ENCODE data around the gene CFAP97.

Gene CFAP97

GRCh38 chr4:185196437-185196836 lies 7.4 kb downstream of the CFAP97 start:
- no peak for DNase-seq

GRCh38 chr4:185194924-185195888 lies 8.6 kb downstream of the CFAP97 start:
- no peak for DNase-seq

GRCh38 chr4:185192059-185192458 lies 11.7 kb downstream of the CFAP97 start:
- DNase-seq: no peak

GRCh38 chr4:185190306-185190856 lies 13.4 kb downstream of the CFAP97 start:
- peak; percentile 72 for DNase-seq

GRCh38 chr4:185189606-185190305 lies 14.0 kb downstream of the CFAP97 start:
- peak; percentile 49 for DNase-seq

GRCh38 chr4:185186769-185187168 lies 17.0 kb downstream of the CFAP97 start:
- DNase-seq: no peak

GRCh38 chr4:185183622-185184281 lies 20.0 kb downstream of the CFAP97 start:
- DNase-seq: peak; percentile 90

GRCh38 chr4:185182239-185182638 lies 21.6 kb downstream of the CFAP97 start:
- no peak for DNase-seq

GRCh38 chr4:185179488-185179887 lies 24.3 kb downstream of the CFAP97 start:
- DNase-seq: no peak

GRCh38 chr4:185171373-185172071 lies 32.3 kb downstream of the CFAP97 start:
- no peak for DNase-seq

GRCh38 chr4:185167234-185167633 lies 36.6 kb downstream of the CFAP97 start:
- peak; percentile 53 for DNase-seq

GRCh38 chr4:185165605-185166063 lies 38.2 kb downstream of the CFAP97 start:
- DNase-seq: no peak

GRCh38 chr4:185151296-185151695 lies 52.5 kb downstream of the CFAP97 start:
- no peak for DNase-seq

- DNase-seq: no peak
Observed at GRCh38 chr4:185149392-185149791, 54.4 kb downstream of the CFAP97 start.

- DNase-seq: no peak
Observed at GRCh38 chr4:185145572-185145971, 58.2 kb downstream of the CFAP97 start.

- no peak for DNase-seq
Observed at GRCh38 chr4:185144601-185145240, 59.1 kb downstream of the CFAP97 start.

- peak; percentile 15 for DNase-seq
Observed at GRCh38 chr4:185143601-185143969, 60.2 kb downstream of the CFAP97 start.

- peak; percentile 67 for DNase-seq
Observed at GRCh38 chr4:185142912-185143600, 60.7 kb downstream of the CFAP97 start, which contains the start of gene SLC25A4. Gene SLC25A4, plus strand, starts transcription at chr4:185143266. Its CDS starts 107 bp downstream, at chr4:185143373.

GRCh38 chr4:185142564-185142911 lies 61.3 kb downstream of the CFAP97 start:
- no peak for DNase-seq

GRCh38 chr4:185141777-185142176 lies 62.0 kb downstream of the CFAP97 start:
- no peak for DNase-seq

GRCh38 chr4:185139736-185140135 lies 64.1 kb downstream of the CFAP97 start:
- DNase-seq: no peak
